GM12878 (cell line): Measurements from ENCODE around the gene MRTFA. TPM values are rescaled to one million over a fixed set of nuclear protein-coding genes. Genes with fewer than 3 reads are reported as not detected.

Experiments used
- BACH1 ChIP-seq: fragments of 450-650 bp; IDR thresholded peaks from 2 replicates; pipeline ENCODE4 v1.6.1; 2017; ENCODE audit warnings: mild to moderate bottlenecking, borderline replicate concordance
- EGR1 ChIP-seq, 2 experiments: IDR thresholded peaks; 1 replicate in 1 of 2; 2 replicates in 1 of 2; pipeline ENCODE4 v1.6.1; 2011 to 2012; ENCODE audit warnings: low read depth in 2 of 2, low read length in 2 of 2, borderline replicate concordance in 1 of 2, mild to moderate bottlenecking in 1 of 2, moderate library complexity in 1 of 2
- FOXK2 ChIP-seq: fragments of 450-650 bp; IDR thresholded peaks from 2 replicates; pipeline ENCODE4 v1.6.1; 2017; ENCODE audit warnings: mild to moderate bottlenecking, moderate library complexity
- FOXM1 ChIP-seq: IDR thresholded peaks from 2 replicates; pipeline ENCODE4 v1.6.1; 2012; ENCODE audit warnings: low read depth, mild to moderate bottlenecking, inconsistent platforms, low read length, moderate library complexity
- HDGF ChIP-seq: fragments of 450-650 bp; IDR thresholded peaks from 2 replicates; pipeline ENCODE4 v1.6.1; 2016; ENCODE audit warnings: antibody characterized with exemption
- KDM1A ChIP-seq: fragments of 200-600 bp; sonication (generic); IDR thresholded peaks from 2 replicates; pipeline ENCODE4 v1.6.1; 2016; ENCODE audit warnings: borderline replicate concordance
- MTA2 ChIP-seq: fragments of 450-650 bp; IDR thresholded peaks from 2 replicates; pipeline ENCODE4 v1.6.1; 2016; ENCODE audit warnings: low read depth, mild to moderate bottlenecking, moderate library complexity
- MTA3 ChIP-seq: IDR thresholded peaks from 2 replicates; pipeline ENCODE4 v1.6.1; 2012; ENCODE audit warnings: low read length, inconsistent platforms, borderline replicate concordance
- NFXL1 ChIP-seq: fragments of 450-650 bp; IDR thresholded peaks from 2 replicates; pipeline ENCODE4 v1.6.1; 2017; ENCODE audit warnings: antibody characterized with exemption, mild to moderate bottlenecking, borderline replicate concordance
- NR2C2 ChIP-seq: IDR thresholded peaks from 2 replicates; pipeline ENCODE4 v1.6.1; 2011; ENCODE audit warnings: borderline replicate concordance, low read depth; ENCODE audit not compliant: control insufficient read depth, insufficient read length
- PAX5 ChIP-seq: IDR thresholded peaks from 2 replicates; pipeline ENCODE4 v1.6.1; 2011; ENCODE audit warnings: low read depth, low read length, borderline replicate concordance
- POLR2AphosphoS5 ChIP-seq: IDR thresholded peaks from 2 replicates; pipeline ENCODE4 v1.6.1; 2011; ENCODE audit warnings: mild to moderate bottlenecking, low read length, inconsistent platforms
- RAD51 ChIP-seq: fragments of 450-650 bp; IDR thresholded peaks from 2 replicates; pipeline ENCODE4 v1.6.1; 2016; ENCODE audit warnings: moderate library complexity, mild to moderate bottlenecking, inconsistent platforms
- RBBP5 ChIP-seq: fragments of 200-600 bp; sonication (generic); conservative IDR thresholded peaks from 2 replicates; pipeline ENCODE4 v1.6.1; 2016
- SREBF2 ChIP-seq: IDR thresholded peaks from 2 replicates; pipeline ENCODE4 v1.6.1; 2012; ENCODE audit warnings: mild to moderate bottlenecking, low read length
- TAF1 ChIP-seq: IDR thresholded peaks from 2 replicates; pipeline ENCODE4 v1.6.1; 2011; ENCODE audit warnings: mild to moderate bottlenecking, low read depth, low read length, borderline replicate concordance
- TBL1XR1 ChIP-seq: IDR thresholded peaks from 2 replicates; pipeline ENCODE4 v1.6.1; 2012; ENCODE audit warnings: low read depth, low read length, improper control_type of control experiment
- TCF3 ChIP-seq: IDR thresholded peaks from 2 replicates; pipeline ENCODE4 v1.6.1; 2012; ENCODE audit warnings: low read depth, mild to moderate bottlenecking, low read length, borderline replicate concordance; ENCODE audit not compliant: insufficient read depth
- WRNIP1 ChIP-seq: IDR thresholded peaks from 2 replicates; pipeline ENCODE4 v1.6.1; 2011; ENCODE audit warnings: low read depth, low read length, improper control_type of control experiment, borderline replicate concordance
- YY1 ChIP-seq: IDR thresholded peaks from 2 replicates; pipeline ENCODE4 v1.6.1; 2011; ENCODE audit warnings: low read depth, mild to moderate bottlenecking, low read length
- ZNF217 ChIP-seq: fragments of 450-650 bp; IDR thresholded peaks from 2 replicates; pipeline ENCODE4 v1.6.1; 2017; ENCODE audit warnings: antibody characterized with exemption, mild to moderate bottlenecking
- ZSCAN29 ChIP-seq: fragments of 450-650 bp; IDR thresholded peaks from 2 replicates; pipeline ENCODE4 v1.6.1; 2017; ENCODE audit warnings: mild to moderate bottlenecking, moderate library complexity
- ZZZ3 ChIP-seq: IDR thresholded peaks from 2 replicates; pipeline ENCODE4 v1.6.1; 2011; ENCODE audit warnings: low read depth; ENCODE audit not compliant: control insufficient read depth, insufficient read length
- polyA plus RNA-seq, 11 experiments: library from polyadenylated mRNA; depleted of rRNA in 4 of 11; unstranded in 6 of 11; stranded (reverse) in 5 of 11; fragments of >200 nt; fragmentation: Nextera tagmentation in 4 of 11; fragmentation: Illumina TruSeq in 1 of 11; extraction: Ambion mirVana in 4 of 11; extraction: Trizol in 1 of 11; gene quantifications; 1 replicate in 1 of 11; 2 replicates in 10 of 11; pipeline versions ENCODE4 v1.2.1 to v1.2.3, GENCODE V29; 2011 to 2016; ENCODE audit warnings: inconsistent platforms in 2 of 11, missing spikeins in 2 of 11, low read depth in 1 of 11
- total RNA-seq, 4 experiments: library from RNA; depleted of rRNA in 3 of 4; stranded (reverse); fragments of >200 nt in 3 of 4; fragmentation: Illumina TruSeq in 1 of 4; extraction: Trizol in 1 of 4; gene quantifications; 2 replicates each; pipeline versions ENCODE4 v1.2.1 to v1.2.3, GENCODE V29; 2013 to 2021
- TF ChIP-seq, protein P1 (sequence below): fragments of 450-650 bp; IDR thresholded peaks from 2 replicates; pipeline ENCODE4 v1.6.1; 2016; ENCODE audit warnings: mild to moderate bottlenecking
- TF ChIP-seq, protein P2 (sequence below): fragments of 150-350 bp; IDR thresholded peaks from 2 replicates; pipeline ENCODE4 v1.6.1; 2016; ENCODE audit warnings: low read depth, low read length
- TF ChIP-seq, protein P3 (sequence below): IDR thresholded peaks from 2 replicates; pipeline ENCODE4 v1.6.1; 2012; ENCODE audit warnings: low read depth, low read length, improper control_type of control experiment

Gene MRTFA
- total and polyA plus RNA-seq, 10 of the 15 experiments (the other 5 are each of a cell fraction or from before 2014, with no cell fraction given): 2.0 to 63.9 (median 17.9) TPM

DNA sequence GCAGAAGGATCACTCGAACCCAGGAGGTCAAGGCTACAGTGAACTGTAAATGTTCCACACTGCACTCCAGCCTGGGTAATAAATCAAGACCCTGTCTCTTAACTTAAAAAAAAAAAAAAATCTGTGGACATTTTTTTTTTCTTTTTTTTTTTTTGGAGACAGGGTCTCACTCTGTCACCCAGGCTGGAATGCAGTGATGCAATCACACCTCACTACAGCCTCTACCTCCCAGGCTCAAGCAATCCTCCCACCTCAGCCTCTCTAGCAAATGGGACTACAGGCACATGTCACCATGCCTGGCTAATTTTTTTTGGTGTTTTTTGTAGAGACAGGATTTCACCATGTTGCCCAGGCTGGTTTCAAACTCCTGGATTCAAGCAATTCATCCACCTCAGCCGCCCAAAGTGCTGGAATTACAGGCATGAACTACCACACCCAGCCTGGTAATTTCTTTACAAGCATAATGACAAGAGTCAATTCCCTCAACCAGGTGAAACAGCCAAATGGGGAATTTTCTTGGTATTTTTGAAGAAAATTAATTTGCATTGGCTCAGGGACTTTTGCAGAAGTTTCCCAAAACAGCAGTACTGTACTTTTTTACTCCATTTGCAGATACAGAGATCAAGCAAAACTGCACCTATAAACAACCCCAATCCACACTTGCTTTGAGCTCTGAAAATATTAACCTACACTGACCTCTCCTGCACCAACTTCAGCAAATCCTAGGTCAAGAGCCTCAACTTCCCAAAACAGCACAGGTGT, 44.0 kb downstream of the MRTFA start (continued):
- TF ChIP-seq, protein P1, sequence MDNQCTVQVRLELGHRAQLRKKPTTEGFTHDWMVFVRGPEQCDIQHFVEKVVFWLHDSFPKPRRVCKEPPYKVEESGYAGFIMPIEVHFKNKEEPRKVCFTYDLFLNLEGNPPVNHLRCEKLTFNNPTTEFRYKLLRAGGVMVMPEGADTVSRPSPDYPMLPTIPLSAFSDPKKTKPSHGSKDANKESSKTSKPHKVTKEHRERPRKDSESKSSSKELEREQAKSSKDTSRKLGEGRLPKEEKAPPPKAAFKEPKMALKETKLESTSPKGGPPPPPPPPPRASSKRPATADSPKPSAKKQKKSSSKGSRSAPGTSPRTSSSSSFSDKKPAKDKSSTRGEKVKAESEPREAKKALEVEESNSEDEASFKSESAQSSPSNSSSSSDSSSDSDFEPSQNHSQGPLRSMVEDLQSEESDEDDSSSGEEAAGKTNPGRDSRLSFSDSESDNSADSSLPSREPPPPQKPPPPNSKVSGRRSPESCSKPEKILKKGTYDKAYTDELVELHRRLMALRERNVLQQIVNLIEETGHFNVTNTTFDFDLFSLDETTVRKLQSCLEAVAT: no peak
- no peak for TF ChIP-seq TCF3
- TF ChIP-seq POLR2AphosphoS5: peak; percentile 61; the same call in 1 of the 2 replicates
- peak; percentile 46; the same call in 1 of the 2 replicates for TF ChIP-seq MTA2
- TF ChIP-seq KDM1A: no peak
- TF ChIP-seq BACH1: no peak
- no peak for TF ChIP-seq YY1
- peak; percentile 45; the same call in 1 of the 2 replicates for TF ChIP-seq TBL1XR1
- TF ChIP-seq FOXM1: peak; percentile 67; the same call in 1 of the 2 replicates
- no peak for TF ChIP-seq TAF1
- TF ChIP-seq, protein P2, sequence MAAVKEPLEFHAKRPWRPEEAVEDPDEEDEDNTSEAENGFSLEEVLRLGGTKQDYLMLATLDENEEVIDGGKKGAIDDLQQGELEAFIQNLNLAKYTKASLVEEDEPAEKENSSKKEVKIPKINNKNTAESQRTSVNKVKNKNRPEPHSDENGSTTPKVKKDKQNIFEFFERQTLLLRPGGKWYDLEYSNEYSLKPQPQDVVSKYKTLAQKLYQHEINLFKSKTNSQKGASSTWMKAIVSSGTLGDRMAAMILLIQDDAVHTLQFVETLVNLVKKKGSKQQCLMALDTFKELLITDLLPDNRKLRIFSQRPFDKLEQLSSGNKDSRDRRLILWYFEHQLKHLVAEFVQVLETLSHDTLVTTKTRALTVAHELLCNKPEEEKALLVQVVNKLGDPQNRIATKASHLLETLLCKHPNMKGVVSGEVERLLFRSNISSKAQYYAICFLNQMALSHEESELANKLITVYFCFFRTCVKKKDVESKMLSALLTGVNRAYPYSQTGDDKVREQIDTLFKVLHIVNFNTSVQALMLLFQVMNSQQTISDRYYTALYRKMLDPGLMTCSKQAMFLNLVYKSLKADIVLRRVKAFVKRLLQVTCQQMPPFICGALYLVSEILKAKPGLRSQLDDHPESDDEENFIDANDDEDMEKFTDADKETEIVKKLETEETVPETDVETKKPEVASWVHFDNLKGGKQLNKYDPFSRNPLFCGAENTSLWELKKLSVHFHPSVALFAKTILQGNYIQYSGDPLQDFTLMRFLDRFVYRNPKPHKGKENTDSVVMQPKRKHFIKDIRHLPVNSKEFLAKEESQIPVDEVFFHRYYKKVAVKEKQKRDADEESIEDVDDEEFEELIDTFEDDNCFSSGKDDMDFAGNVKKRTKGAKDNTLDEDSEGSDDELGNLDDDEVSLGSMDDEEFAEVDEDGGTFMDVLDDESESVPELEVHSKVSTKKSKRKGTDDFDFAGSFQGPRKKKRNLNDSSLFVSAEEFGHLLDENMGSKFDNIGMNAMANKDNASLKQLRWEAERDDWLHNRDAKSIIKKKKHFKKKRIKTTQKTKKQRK: no peak
- no peak for TF ChIP-seq RBBP5
- TF ChIP-seq ZZZ3: no peak
- no peak for TF ChIP-seq MTA3
- no peak for TF ChIP-seq NFXL1
- no peak for TF ChIP-seq WRNIP1
- no peak for TF ChIP-seq EGR1 (IDR thresholded peaks at IDR 0.05; ENCODE audit: borderline replicate concordance in 1 of 2, low read depth in 2 of 2, low read length in 2 of 2)
- no peak for TF ChIP-seq FOXK2
- TF ChIP-seq NR2C2: no peak
- no peak for TF ChIP-seq HDGF
- no peak for TF ChIP-seq RAD51
- TF ChIP-seq ZSCAN29: no peak
- TF ChIP-seq, protein P3, sequence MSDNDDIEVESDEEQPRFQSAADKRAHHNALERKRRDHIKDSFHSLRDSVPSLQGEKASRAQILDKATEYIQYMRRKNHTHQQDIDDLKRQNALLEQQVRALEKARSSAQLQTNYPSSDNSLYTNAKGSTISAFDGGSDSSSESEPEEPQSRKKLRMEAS: no peak
- TF ChIP-seq PAX5: no peak
- peak; percentile 27; the same call in 1 of the 2 replicates for TF ChIP-seq ZNF217
- TF ChIP-seq SREBF2: no peak
